ENCODE data around the gene SLC44A4.

- no peak for TF ChIP-seq POLR2A (IDR thresholded peaks at IDR 0.05)
- TF ChIP-seq CTCF (IDR thresholded peaks at IDR 0.05): peak in 4 of 7 experiments; percentile 12 to 56 (median 40)
- TF ChIP-seq POLR2AphosphoS5 (IDR thresholded peaks at IDR 0.05): peak in 1 of 3 donors; percentile 12
- no peak for TF ChIP-seq EP300 (IDR thresholded peaks at IDR 0.05)
Measured at GRCh38 chr6:31829633-31830283, 49.0 kb downstream of the SLC44A4 start.
